ENCODE measurements around the gene RALGPS1. TPM values are rescaled to one million over a fixed set of nuclear protein-coding genes. Genes with fewer than 3 reads are reported as not detected.

RALGPS1 gene
- polyA plus RNA-seq, 1 experiment: 1.7 TPM

DNA sequence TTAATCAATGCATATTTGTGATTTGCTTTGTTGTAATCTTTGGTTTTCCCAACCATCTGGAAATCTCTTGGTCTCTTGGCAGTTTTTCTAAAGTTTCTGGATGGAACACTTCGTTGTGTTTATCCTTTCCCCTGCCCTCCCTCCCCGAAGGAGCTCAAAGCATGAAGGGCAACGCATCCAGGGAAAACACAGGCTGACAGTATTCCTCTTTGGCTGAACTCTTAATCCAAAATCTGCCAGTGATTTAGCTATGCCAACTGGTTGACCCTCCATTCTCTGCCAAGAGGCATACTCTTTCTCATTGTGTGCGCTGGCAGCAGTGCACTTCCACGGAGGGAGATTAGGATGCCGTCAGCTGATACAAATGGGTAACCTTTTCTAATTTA lies 33.6 kb upstream of the RALGPS1 start:
- ChIA-PET POLR2A (no interaction called here), CTCF (no interaction called here)
- H3K27me3 ChIP-seq (ENCODE audit: control insufficient read depth, insufficient read depth, low read length): no peaks in the 10 kb centered on the region
- H3K4me3 ChIP-seq (ENCODE audit: low read depth, low read length): no peak overlapping the region
- no peak for DNase-seq (ENCODE audit: low read depth)
- H3K36me3 ChIP-seq (ENCODE audit: control insufficient read depth, insufficient read depth, low read length): peaks cover 14% of the 10 kb centered on the region
- TF ChIP-seq, protein P1, sequence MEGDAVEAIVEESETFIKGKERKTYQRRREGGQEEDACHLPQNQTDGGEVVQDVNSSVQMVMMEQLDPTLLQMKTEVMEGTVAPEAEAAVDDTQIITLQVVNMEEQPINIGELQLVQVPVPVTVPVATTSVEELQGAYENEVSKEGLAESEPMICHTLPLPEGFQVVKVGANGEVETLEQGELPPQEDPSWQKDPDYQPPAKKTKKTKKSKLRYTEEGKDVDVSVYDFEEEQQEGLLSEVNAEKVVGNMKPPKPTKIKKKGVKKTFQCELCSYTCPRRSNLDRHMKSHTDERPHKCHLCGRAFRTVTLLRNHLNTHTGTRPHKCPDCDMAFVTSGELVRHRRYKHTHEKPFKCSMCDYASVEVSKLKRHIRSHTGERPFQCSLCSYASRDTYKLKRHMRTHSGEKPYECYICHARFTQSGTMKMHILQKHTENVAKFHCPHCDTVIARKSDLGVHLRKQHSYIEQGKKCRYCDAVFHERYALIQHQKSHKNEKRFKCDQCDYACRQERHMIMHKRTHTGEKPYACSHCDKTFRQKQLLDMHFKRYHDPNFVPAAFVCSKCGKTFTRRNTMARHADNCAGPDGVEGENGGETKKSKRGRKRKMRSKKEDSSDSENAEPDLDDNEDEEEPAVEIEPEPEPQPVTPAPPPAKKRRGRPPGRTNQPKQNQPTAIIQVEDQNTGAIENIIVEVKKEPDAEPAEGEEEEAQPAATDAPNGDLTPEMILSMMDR (IDR thresholded peaks at IDR 0.05; ENCODE audit: insufficient read depth, low read depth, low read length): no peak

DNA sequence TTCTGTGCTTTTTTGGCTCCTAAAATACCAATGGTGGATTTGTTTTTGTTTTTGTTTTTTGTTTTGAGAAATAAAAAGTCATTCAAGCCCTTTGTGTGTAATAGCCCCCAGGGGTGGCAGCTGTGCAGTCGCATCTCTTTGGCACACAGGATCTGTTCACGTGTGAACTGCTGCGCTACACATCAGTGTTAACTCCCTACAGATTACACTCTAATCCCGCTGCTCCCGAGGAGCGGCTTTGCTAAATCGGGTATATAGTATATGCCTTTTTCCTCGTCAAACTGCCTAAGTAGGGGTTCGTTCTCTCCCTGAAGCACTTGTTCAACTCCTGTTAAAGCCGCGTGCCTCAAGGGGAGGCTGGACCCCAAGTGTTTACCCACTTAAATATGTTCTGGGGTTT lies 31.8 kb upstream of the RALGPS1 start:
- no peaks in the 10 kb centered on the region for H3K27me3 ChIP-seq (ENCODE audit: control insufficient read depth, insufficient read depth, low read length)
- ChIA-PET POLR2A (no interaction called here), CTCF (no interaction called here)
- peaks cover 14% of the 10 kb centered on the region for H3K36me3 ChIP-seq (ENCODE audit: control insufficient read depth, insufficient read depth, low read length)
- H3K4me3 ChIP-seq (ENCODE audit: low read depth, low read length): no peak overlapping the region
- TF ChIP-seq, protein P1 (IDR thresholded peaks at IDR 0.05; ENCODE audit: insufficient read depth, low read depth, low read length): no peak
- DNase-seq (ENCODE audit: low read depth): no peak

DNA sequence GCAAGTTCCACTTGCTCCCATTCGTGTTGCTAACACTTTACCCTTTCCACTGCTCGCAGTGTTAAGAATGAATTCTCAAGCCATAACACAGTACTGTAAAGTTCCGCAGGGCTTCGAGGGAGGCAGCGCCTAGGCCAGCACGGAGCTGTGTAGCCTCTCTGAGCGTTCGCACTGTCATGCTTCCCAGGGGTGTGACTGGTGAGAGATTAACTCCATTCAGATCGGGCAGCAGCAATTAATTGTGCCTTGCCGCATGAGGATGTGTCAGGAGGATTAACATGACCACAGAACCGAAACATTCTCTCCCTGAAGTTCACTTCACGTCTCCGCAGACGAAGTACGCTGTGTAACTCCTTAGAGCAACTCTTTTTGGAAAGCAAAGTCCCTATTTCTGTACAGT lies 30.9 kb upstream of the RALGPS1 start:
- H3K36me3 ChIP-seq (ENCODE audit: control insufficient read depth, insufficient read depth, low read length): peaks cover 14% of the 10 kb centered on the region
- ChIA-PET CTCF (no interaction called here), POLR2A (no interaction called here)
- H3K4me3 ChIP-seq (ENCODE audit: low read depth, low read length): no peak overlapping the region
- TF ChIP-seq, protein P1 (IDR thresholded peaks at IDR 0.05; ENCODE audit: insufficient read depth, low read depth, low read length): no peak
- DNase-seq (ENCODE audit: low read depth): no peak
- H3K27me3 ChIP-seq (ENCODE audit: control insufficient read depth, insufficient read depth, low read length): no peaks in the 10 kb centered on the region

DNA sequence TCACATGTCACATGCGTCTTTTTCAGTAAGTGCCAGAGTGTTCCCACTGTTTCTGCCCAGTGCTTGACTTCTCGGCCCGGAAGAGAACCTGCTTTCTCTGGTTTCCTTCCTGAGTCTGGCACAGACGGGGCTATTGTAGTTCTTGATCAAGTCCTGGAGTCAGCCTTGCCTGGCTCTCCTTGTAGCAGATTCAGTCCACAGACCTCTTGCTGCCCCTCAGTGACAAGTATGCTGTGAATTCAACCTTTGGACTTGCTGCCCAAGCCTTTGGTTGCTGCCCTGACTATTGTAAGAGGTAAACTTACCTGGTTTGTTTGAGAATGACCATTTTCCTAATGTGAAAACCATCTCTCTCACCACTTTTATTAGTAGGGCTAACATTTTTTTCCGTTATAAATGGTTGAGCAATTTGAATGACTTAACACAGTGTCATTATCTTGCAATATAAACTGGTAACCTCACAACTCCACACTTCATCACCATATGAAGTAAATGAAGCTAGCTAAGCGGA lies 29.4 kb upstream of the RALGPS1 start:
- Histone ChIP-seq H3K4me3 (ENCODE audit: low read depth, low read length) (no peak overlapping the region), H3K36me3 (ENCODE audit: control insufficient read depth, insufficient read depth, low read length) (peaks cover 9% of the 10 kb centered on the region), H3K27me3 (ENCODE audit: control insufficient read depth, insufficient read depth, low read length) (no peaks in the 10 kb centered on the region)
- TF ChIP-seq, protein P1 (IDR thresholded peaks at IDR 0.05; ENCODE audit: insufficient read depth, low read depth, low read length): no peak
- ChIA-PET CTCF (no interaction called here), POLR2A (no interaction called here)
- DNase-seq (ENCODE audit: low read depth): no peak

DNA sequence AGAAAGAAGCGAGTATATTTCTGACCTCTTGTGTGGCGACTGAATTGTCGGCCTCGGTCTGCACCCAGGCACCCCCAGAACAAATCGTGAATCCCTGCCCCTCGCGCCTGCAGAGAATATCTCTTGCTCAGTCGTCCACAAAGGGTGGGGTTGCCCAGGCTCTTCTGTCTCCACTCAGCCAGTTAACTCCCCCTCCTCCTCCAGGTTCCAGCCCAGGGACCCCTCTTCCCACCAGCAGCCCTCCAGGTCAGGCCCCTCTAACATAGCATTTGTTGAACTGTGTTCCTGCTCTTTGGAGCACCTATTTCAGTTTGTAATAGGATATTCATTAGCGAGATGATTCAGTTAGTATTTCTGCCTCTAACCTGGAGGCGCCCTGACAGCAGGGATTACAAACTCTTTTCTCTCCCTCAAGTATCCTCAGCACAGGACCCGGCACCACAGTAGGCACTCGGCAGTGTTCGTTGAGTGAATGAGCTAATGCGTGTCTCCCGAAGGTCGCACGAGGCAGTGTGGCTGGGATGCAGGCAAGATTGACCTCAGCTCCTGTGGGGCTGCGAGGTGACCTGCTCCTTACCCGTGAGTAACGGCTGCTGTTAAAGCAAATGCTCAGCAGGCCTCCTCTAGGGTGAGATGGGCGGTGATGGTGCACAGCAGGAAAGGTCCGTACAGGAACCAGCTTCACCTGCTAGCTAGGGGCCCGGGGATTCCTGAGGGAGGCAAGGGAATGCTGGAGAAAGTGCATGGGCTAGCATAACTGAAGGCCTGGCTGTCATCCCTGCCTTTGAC lies 28.4 kb upstream of the RALGPS1 start:
- H3K36me3 ChIP-seq (ENCODE audit: control insufficient read depth, insufficient read depth, low read length): peaks cover 3% of the 10 kb centered on the region
- POLR2A ChIA-PET: no interaction called here
- no peaks in the 10 kb centered on the region for H3K27me3 ChIP-seq (ENCODE audit: control insufficient read depth, insufficient read depth, low read length)
- no peak overlapping the region for H3K4me3 ChIP-seq (ENCODE audit: low read depth, low read length)
- CTCF ChIA-PET: interaction anchor here (0.6 kb wide), 1 partner anchor 54 kb away, joined by 3 read pairs; no protein-coding TSS in a partner anchor
- no peak for DNase-seq (ENCODE audit: low read depth)
- TF ChIP-seq, protein P1 (IDR thresholded peaks at IDR 0.05; ENCODE audit: insufficient read depth, low read depth, low read length): no peak

Data from BJ (cell line).